ENCODE data around the gene CEBPA. TPM values are rescaled to one million over a fixed set of nuclear protein-coding genes. Genes with fewer than 3 reads are reported as not detected.

Gene CEBPA
- total RNA-seq, 2 experiments from 2014 or later, result 0.22 to 0.33 TPM

GRCh38 chr19:33270769-33271168 lies 31.6 kb downstream of the CEBPA start:
- POLR2A ChIA-PET, result no interaction called here
- H3K9me3 Mint-ChIP-seq, result no peaks in the 10 kb centered on the region
- H3K27ac Mint-ChIP-seq, result no peak overlapping the region
- H3K36me3 Mint-ChIP-seq, result no peaks in the 10 kb centered on the region
- no peaks in the 10 kb centered on the region for H3K27me3 Mint-ChIP-seq
- no peak for DNase-seq
- H3K4me1 Mint-ChIP-seq (ENCODE audit: low read depth), result peaks cover 11% of the 10 kb centered on the region
- intact Hi-C loops (cut with micrococcal nuclease), result no loop called here
- CTCF ChIA-PET, result interaction anchor here (1.5 to 1.6 kb wide), 2 partner anchors 10 to 35 kb away, joined by 4 to 5 read pairs; no protein-coding TSS in a partner anchor
- no peak overlapping the region for H3K4me3 Mint-ChIP-seq

GRCh38 chr19:33269016-33269415 lies 33.3 kb downstream of the CEBPA start:
- Mint-ChIP-seq H3K36me3 (no peaks in the 10 kb centered on the region), H3K27me3 (peaks cover 8% of the 10 kb centered on the region)

DNA sequence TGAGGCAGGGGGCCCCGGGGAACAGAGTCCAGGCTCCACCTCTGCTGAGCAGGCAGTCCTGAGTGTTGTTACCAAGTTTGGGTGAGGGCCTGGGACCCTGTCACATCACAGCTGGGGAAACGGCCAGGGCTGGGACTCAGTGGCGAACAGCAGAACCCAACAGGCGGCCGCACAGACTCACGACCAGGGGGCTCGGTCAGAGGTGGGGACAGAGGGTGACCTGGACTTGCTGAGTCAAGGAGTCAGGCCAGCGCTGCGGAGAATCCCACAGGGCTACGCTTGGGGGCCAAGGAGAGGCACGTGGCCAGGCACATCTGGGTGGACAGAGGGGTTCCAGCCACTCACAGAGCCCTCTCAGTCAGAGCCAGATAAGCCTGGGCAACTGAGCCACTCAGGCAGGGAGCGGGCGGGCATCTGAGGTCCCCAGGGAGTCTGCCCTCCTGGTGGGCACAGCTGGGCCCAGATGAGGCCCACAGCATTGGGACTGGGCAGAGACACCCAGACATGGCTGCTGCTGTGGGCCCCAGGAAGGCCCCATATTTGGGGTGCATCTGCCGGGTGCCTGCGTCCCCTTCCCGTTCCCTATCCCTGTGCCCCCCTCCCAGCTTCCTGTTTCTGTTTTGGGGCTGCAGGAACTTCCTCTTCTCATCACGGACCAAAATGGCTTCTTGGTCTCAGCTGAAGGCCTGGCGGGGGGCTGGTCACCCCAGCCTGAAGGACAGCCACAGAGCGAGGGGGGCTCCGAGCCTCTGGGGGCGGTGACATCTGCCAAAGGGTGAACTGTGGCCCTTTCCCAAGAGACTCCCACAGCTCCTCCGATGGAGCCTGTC lies 34.0 kb downstream of the CEBPA start:
- H3K9me3 Mint-ChIP-seq, result no peaks in the 10 kb centered on the region
- CTCF ChIA-PET, result no interaction called here
- DNase-seq, result no peak
- intact Hi-C loops (cut with micrococcal nuclease), result no loop called here
- POLR2A ChIA-PET, result no interaction called here
- peaks cover 8% of the 10 kb centered on the region for H3K27me3 Mint-ChIP-seq
- no peaks in the 10 kb centered on the region for H3K36me3 Mint-ChIP-seq
- H3K4me3 Mint-ChIP-seq, result no peak overlapping the region
- H3K27ac Mint-ChIP-seq, result no peak overlapping the region
- peaks cover 4% of the 10 kb centered on the region for H3K4me1 Mint-ChIP-seq (ENCODE audit: low read depth)

More at GRCh38 chr19:33269016-33269415, 33.3 kb downstream of the CEBPA start:
- no peak for DNase-seq
- Mint-ChIP-seq H3K27ac (no peak overlapping the region), H3K4me3 (no peak overlapping the region), H3K4me1 (ENCODE audit: low read depth) (peaks cover 7% of the 10 kb centered on the region), H3K9me3 (no peaks in the 10 kb centered on the region)
- POLR2A ChIA-PET, result no interaction called here
- intact Hi-C loops (cut with micrococcal nuclease), result no loop called here
- CTCF ChIA-PET, result no interaction called here

GRCh38 chr19:33267706-33268105 lies 34.6 kb downstream of the CEBPA start:
- peaks cover 8% of the 10 kb centered on the region for H3K27me3 Mint-ChIP-seq
- ChIA-PET CTCF (no interaction called here), POLR2A (no interaction called here)
- H3K4me3 Mint-ChIP-seq, result no peak overlapping the region
- H3K27ac Mint-ChIP-seq, result no peak overlapping the region
- intact Hi-C loops (cut with micrococcal nuclease), result no loop called here
- no peaks in the 10 kb centered on the region for H3K4me1 Mint-ChIP-seq (ENCODE audit: low read depth)
- no peaks in the 10 kb centered on the region for H3K36me3 Mint-ChIP-seq
- no peaks in the 10 kb centered on the region for H3K9me3 Mint-ChIP-seq
- no peak for DNase-seq

DNA sequence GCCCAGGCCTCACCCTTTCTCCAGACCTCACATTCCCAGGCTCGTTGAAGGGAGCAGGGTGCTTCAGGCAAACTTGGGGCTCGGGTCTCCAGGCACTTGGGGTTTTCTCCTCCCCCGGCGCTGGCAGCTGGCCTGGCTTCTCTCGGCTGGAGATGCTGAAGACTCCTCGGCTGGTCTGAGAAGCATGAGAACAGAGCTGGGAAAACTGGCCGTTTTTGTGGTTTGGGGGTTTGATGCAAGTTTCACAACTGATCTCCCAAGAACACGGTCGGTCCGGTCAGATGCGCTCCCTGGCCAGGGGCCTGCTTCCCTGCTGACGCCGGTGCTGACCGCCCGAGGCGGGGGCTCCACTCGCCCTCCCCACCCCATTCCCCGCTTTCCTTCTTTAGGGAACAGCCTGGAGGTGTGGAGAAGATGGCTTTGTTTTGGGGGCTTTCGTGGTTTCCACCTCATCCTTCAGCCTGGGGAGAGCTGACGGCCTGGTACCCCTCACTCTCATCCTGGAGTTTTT lies 35.3 kb downstream of the CEBPA start:
- CTCF ChIA-PET, result no interaction called here
- H3K4me3 Mint-ChIP-seq, result no peak overlapping the region
- intact Hi-C loops (cut with micrococcal nuclease), result no loop called here

DNA sequence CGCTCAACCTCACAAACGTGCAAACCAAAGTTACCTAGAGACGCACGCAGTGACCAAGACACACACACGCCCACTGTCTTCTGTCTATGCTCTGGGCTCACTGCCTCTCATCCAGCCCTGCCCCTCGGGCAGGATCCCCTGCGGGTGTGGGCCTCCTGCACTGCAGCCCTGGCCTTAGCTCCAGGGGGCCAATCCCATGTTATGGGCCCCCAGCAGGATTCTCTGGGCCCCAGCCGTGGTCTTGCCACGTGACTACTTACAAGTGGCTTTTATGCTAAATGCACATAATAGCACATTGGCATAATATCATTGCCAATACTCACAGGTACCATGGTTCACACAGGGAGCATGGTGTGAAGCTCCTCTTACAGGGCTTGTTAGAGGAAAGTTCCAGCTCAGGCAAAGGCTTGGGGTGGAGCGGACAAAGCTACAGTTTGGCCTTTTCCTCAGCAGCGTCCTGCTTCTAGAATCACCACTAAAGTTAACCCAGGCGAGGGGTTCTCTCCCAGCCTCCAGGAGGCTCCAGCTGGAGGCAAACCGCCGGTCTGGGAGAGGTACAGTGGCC lies 37.4 kb downstream of the CEBPA start:
- Mint-ChIP-seq H3K36me3 (no peaks in the 10 kb centered on the region), H3K4me1 (ENCODE audit: low read depth) (peaks cover 6% of the 10 kb centered on the region), H3K4me3 (no peak overlapping the region), H3K27me3 (peaks cover 15% of the 10 kb centered on the region), H3K27ac (no peak overlapping the region), H3K9me3 (no peaks in the 10 kb centered on the region)
- no peak for DNase-seq
- CTCF ChIA-PET, result interaction anchor here (0.6 to 1.4 kb wide), 2 partner anchors 38 to 141 kb away, joined by 3 read pairs; no protein-coding TSS in a partner anchor
- intact Hi-C loops (cut with micrococcal nuclease), result no loop called here
- POLR2A ChIA-PET, result no interaction called here

More for the DNA sequence above, 35.3 kb downstream of the CEBPA start:
- H3K27me3 Mint-ChIP-seq, result peaks cover 8% of the 10 kb centered on the region
- no peaks in the 10 kb centered on the region for H3K4me1 Mint-ChIP-seq (ENCODE audit: low read depth)
- no peaks in the 10 kb centered on the region for H3K9me3 Mint-ChIP-seq
- DNase-seq, result no peak
- no peak overlapping the region for H3K27ac Mint-ChIP-seq
- POLR2A ChIA-PET, result no interaction called here
- H3K36me3 Mint-ChIP-seq, result no peaks in the 10 kb centered on the region

DNA sequence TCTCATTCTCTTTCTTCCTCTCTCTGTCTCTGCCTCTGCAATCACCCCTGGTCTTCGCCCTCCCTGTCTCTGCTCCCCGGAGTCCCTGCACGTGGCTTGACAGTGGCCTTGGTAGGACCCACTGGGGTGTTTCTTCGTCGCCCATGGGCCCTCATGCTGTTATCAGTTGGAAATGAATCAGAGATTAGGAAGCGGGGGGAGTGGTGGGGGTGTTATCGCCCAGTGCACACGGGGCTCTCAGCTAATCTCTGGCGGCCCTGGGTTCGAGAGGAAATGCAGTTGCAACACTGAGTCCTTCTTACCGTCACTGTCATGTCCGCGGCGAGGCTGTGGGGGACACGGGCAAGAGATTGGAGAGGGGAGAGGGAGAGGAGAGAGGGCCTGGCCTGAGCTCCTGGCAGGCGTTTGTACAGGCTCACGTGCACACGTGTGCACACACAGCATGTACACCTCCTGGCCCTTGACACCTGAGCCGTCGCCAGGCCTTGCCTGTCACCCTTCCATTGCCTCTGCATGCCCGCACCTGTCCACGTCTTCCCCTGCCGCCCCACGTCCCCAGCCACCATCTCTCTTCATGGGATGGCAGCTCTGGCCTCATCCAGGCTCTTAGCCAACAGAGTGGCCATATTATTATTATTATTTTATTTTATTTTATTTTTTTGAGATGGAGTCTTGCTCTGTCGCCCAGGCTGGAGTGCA lies 38.9 kb downstream of the CEBPA start:
- Mint-ChIP-seq H3K27ac (no peak overlapping the region), H3K36me3 (no peaks in the 10 kb centered on the region), H3K9me3 (no peaks in the 10 kb centered on the region), H3K4me1 (ENCODE audit: low read depth) (peaks cover 6% of the 10 kb centered on the region), H3K4me3 (no peak overlapping the region), H3K27me3 (peaks cover 15% of the 10 kb centered on the region)
- DNase-seq, result no peak
- intact Hi-C loops (cut with micrococcal nuclease), result no loop called here
- POLR2A ChIA-PET, result no interaction called here
- CTCF ChIA-PET, result no interaction called here

GRCh38 chr19:33261511-33262189 lies 40.7 kb downstream of the CEBPA start:
- intact Hi-C loops (cut with micrococcal nuclease), result no loop called here
- POLR2A ChIA-PET, result no interaction called here
- Mint-ChIP-seq H3K4me3 (no peak overlapping the region), H3K4me1 (ENCODE audit: low read depth) (peaks cover 6% of the 10 kb centered on the region), H3K27me3 (peaks cover 17% of the 10 kb centered on the region), H3K36me3 (no peaks in the 10 kb centered on the region), H3K27ac (no peak overlapping the region), H3K9me3 (peaks cover 4% of the 10 kb centered on the region)
- CTCF ChIA-PET, result interaction anchor here (1.0 to 1.3 kb wide), 2 partner anchors 16 to 26 kb away, joined by 4 to 5 read pairs; no protein-coding TSS in a partner anchor
- DNase-seq, result no peak

GRCh38 chr19:33260628-33261418 lies 41.5 kb downstream of the CEBPA start:
- ChIA-PET CTCF (interaction anchor here (1.0 to 1.3 kb wide), 2 partner anchors 15 to 25 kb away, joined by 4 to 5 read pairs; no protein-coding TSS in a partner anchor), POLR2A (no interaction called here)
- Mint-ChIP-seq H3K4me3 (no peak overlapping the region), H3K27ac (no peak overlapping the region), H3K27me3 (peaks cover 17% of the 10 kb centered on the region), H3K9me3 (peaks cover 4% of the 10 kb centered on the region), H3K4me1 (ENCODE audit: low read depth) (peaks cover 6% of the 10 kb centered on the region), H3K36me3 (no peaks in the 10 kb centered on the region)
- intact Hi-C loops (cut with micrococcal nuclease), result no loop called here
- DNase-seq, result no peak

DNA sequence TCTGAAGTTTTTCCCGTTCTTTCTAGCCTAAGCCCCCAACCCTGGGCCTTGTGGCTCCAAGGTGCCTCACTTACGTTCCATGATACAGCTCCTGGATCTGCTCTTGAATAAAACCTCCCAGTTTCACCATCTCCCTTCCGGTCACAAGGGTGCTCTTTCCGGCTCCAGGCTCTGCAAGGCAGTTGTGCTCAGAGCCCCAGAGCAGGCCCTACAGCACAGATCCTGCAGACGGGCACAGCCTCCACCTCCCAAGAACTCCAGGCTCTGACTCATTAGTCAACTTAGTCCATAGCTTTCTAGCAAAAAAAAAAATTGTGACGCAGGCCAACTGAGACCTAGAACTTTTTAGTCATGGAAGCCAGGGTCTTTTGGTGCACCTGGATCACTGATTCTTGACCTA lies 42.8 kb downstream of the CEBPA start:
- intact Hi-C loops (cut with micrococcal nuclease), result no loop called here
- Mint-ChIP-seq H3K4me1 (ENCODE audit: low read depth) (peaks cover 6% of the 10 kb centered on the region), H3K27me3 (peaks cover 14% of the 10 kb centered on the region), H3K9me3 (peaks cover 4% of the 10 kb centered on the region), H3K4me3 (no peak overlapping the region), H3K36me3 (no peaks in the 10 kb centered on the region), H3K27ac (no peak overlapping the region)
- ChIA-PET CTCF (interaction anchor here (1.5 kb wide), 1 partner anchor 23 kb away, joined by 5 read pairs; no protein-coding TSS in a partner anchor), POLR2A (no interaction called here)
- DNase-seq, result no peak

DNA sequence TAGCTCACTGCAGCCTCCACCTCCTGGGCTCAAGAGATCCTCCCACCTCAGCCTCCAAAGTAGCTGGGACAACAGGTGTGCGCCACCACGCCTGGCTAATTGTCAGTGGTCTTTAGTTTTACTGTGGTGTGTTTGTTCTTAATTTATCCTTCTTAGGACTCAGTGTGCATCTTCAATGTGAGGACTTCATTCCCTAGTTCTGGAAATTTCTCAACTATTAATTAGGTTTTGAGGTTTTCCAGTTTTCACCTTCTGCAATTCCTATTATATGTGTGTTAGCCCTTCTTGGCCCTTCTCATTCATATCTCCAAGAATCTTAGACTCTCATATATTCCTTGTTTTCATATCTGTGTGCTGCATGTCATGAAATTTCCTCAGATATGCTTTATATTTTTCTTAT lies 44.5 kb downstream of the CEBPA start:
- peaks cover 11% of the 10 kb centered on the region for H3K27me3 Mint-ChIP-seq
- peaks cover 6% of the 10 kb centered on the region for H3K4me1 Mint-ChIP-seq (ENCODE audit: low read depth)
- H3K4me3 Mint-ChIP-seq, result no peak overlapping the region
- ChIA-PET CTCF (interaction anchor here (0.6 to 1.8 kb wide), 3 partner anchors 22 to 220 kb away, joined by 3 to 5 read pairs (median 3); no protein-coding TSS in a partner anchor), POLR2A (no interaction called here)
- H3K36me3 Mint-ChIP-seq, result no peaks in the 10 kb centered on the region
- intact Hi-C loops (cut with micrococcal nuclease), result no loop called here
- peaks cover 4% of the 10 kb centered on the region for H3K9me3 Mint-ChIP-seq
- no peak overlapping the region for H3K27ac Mint-ChIP-seq
- DNase-seq, result no peak
